Neutrophil (primary cell): Measurements from ENCODE around the gene DLEC1.
"Not testable (repeated sequence)": the region's sequence is repeated elsewhere in the genome, so short reads cannot be mapped to it uniquely, and the experiment has no call there.

ENCODE experiments used
- H3K27ac ChIP-seq: fragments of 200-600 bp; sonication (generic); 2 replicates; pipeline ENCODE4 v1.5.1; 2016; ENCODE audit warnings: mild to moderate bottlenecking, moderate library complexity
- H3K27me3 ChIP-seq: fragments of 200-600 bp; sonication (generic); 2 replicates; pipeline ENCODE4 v1.6.0; 2016; ENCODE audit warnings: mild to moderate bottlenecking
- H3K36me3 ChIP-seq: fragments of 200-600 bp; sonication (generic); 2 replicates; pipeline ENCODE4 v1.5.1; 2017
- H3K4me1 ChIP-seq, 2 experiments: fragments of 200-600 bp in 1 of 2; sonication (generic) in 1 of 2; 1 replicate in 1 of 2; 2 replicates in 1 of 2; pipeline versions ENCODE4 v1.5.1 to v1.6.1; 2013 to 2016; ENCODE audit warnings: low read depth in 1 of 2, low read length in 1 of 2, mild to moderate bottlenecking in 1 of 2, moderate library complexity in 1 of 2; ENCODE audit not compliant: control insufficient read depth in 1 of 2, insufficient read depth in 1 of 2
- H3K4me3 ChIP-seq, 2 experiments: fragments of 200-600 bp in 1 of 2; sonication (generic) in 1 of 2; 1 replicate in 1 of 2; 2 replicates in 1 of 2; pipeline ENCODE4 v1.5.1; 2013 to 2016; ENCODE audit warnings: low read depth in 1 of 2, low read length in 1 of 2, mild to moderate bottlenecking in 1 of 2, moderate library complexity in 1 of 2
- H3K9me3 ChIP-seq: fragments of 200-600 bp; sonication (generic); 2 replicates; pipeline ENCODE4 v1.5.1; 2016
- TF ChIP-seq, protein P1 (sequence below): fragments of 200-600 bp; sonication (generic); IDR thresholded peaks from 2 replicates; pipeline ENCODE4 v1.5.1; 2016; ENCODE audit warnings: antibody characterized with exemption

Gene DLEC1

DNA sequence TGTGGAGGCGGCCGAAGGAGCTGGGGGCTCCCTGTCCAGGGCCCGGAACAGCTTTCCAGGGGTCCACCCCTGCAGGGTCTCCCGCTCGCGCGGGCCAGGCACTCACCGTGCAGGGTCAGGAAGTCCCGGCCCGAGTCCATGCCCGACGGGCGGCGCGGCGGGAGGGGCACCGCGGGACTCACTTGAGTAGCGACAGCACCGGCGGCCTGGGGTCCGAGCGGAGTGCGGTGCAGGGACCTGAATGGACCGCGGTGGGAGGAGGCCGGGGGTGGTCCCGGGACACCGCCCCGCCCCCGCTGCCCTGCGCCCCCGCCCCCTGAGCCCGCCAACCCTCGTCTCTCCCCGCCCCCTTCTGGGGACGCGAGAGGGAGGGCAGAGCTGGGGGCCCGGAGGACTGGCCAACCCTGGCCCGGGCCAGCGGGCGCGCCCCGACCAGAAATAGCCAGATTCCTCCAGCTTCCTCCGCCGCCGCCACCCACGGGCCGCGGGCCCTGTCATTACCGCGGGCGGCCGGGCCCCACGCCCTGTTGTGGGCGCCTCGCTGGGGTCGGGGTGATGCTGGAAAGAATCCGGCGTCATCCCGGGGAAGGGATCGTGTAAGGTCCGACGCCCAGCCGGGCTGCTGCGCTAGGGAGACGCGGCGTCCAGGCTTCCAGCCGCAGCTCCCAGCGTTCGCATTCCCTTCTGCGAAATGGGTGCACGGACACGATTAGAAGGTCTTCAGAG lies 9.4 kb upstream of the DLEC1 start, which contains the start of gene PLCD1:
Gene PLCD1 (minus strand): TSS at position 243 of the 726 bp plus-strand sequence. CDS start 103 bp downstream, at position 140.
- Histone ChIP-seq H3K4me3 (peak within 1 kb of the TSS; percentile 44 to 70), H3K9me3 (no peaks in the 10 kb centered on the region), H3K27ac (no peak within 1 kb of the TSS), H3K27me3 (peaks cover 74% of the 10 kb centered on the region), H3K36me3 (no peaks in the 10 kb centered on the region), H3K4me1 (peaks cover 16 to 23% of the 10 kb centered on the region in 2 experiments)
- TF ChIP-seq, protein P1, sequence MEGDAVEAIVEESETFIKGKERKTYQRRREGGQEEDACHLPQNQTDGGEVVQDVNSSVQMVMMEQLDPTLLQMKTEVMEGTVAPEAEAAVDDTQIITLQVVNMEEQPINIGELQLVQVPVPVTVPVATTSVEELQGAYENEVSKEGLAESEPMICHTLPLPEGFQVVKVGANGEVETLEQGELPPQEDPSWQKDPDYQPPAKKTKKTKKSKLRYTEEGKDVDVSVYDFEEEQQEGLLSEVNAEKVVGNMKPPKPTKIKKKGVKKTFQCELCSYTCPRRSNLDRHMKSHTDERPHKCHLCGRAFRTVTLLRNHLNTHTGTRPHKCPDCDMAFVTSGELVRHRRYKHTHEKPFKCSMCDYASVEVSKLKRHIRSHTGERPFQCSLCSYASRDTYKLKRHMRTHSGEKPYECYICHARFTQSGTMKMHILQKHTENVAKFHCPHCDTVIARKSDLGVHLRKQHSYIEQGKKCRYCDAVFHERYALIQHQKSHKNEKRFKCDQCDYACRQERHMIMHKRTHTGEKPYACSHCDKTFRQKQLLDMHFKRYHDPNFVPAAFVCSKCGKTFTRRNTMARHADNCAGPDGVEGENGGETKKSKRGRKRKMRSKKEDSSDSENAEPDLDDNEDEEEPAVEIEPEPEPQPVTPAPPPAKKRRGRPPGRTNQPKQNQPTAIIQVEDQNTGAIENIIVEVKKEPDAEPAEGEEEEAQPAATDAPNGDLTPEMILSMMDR = no peak

DNA sequence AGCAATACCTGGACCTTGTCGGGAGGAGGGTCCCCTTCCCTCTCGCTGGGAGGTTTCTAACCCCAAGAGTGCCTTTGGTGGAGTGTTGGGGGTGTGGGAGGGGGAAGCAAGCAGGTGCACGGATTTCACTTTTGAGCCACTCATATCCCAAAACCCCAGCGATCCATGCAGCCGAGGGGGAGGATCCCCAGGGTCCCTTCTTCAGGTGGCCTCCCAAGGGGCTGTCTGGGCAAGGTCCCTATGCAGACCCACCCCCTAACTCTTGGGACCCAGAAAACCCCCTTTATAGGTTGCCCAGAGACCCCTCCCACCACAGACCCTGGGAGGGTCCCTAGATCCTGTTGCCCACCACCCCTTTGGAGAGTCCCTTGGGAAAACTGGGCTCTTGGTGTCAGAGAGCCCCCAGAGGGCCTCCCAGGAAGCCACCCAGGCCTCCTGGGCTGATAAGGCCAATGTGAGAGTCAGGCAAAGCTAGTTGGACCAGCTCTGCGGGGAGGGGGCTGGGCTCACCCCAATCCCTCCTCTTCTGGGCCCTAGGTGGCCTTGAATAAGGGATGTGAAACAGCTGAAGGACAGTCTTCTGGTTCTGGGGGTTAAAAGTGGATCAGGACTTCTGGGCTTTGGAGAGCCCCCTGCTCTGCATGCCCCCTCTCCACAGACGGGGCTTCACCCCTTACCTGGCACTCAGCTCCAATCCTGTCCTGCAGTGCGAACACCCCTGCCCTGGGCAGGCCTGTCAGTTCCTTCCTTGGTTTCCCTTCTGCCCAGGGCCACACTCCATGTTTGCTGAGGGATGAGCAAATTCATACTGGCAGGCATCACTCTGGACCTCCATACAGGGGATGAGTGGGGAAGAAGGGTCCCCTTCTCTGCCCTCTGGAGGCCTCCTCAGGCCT lies 8.6 kb upstream of the DLEC1 start:
- Histone ChIP-seq H3K4me1 (peaks cover 13 to 19% of the 10 kb centered on the region in 2 experiments), H3K27me3 (peaks cover 74% of the 10 kb centered on the region), H3K9me3 (no peaks in the 10 kb centered on the region), H3K36me3 (no peaks in the 10 kb centered on the region), H3K27ac (no peak overlapping the region), H3K4me3 (peak overlapping the region; percentile 44 to 70)
- TF ChIP-seq, protein P1 = no peak

DNA sequence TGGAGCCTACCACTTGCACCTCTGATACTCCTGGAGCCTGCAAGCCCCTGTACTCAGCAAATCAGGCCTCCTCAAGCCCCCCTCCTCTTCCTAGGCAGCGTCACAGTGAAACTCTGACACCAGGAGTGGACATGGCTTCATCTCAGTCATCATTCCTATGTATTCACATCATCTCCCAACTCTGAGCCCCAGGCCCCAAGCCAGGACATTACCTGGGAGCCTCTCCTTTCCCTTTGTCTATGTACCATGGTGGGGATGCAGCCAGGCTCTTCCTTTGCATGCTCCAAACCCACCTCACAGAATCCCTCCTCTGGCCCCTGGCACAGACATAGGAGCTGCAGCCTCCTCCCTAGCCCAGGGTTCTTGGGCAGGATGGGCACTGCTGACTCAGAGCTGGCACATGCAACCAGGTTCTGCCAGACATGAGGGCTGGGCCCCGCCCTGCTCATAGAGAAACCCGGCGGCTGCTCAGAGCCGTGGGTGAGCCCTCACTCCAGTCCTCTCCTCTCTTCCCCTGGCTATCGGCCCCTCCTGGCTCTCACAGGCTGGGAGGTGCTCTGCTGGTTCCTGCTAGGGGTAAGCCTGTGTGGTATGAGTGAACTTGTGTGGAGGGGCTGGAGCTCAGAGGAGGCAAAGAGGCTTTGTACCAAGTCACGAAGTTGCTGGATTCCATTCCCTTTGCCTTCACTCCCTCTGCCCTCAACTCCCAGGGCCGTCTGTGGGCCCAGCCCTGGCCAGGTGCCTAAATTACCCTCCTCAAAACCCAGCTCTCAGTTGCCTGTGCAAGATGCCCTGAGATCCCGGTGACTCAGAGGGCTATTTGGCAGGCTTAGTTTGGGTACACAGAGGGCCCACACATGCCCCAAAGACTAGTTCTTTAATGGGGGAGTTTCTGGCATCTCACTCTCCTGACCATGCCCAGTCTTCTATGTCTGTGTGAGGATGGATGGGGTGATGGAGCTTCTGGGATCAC lies 7.7 kb upstream of the DLEC1 start:
- TF ChIP-seq, protein P1 = no peak
- H3K27me3 ChIP-seq = peaks cover 74% of the 10 kb centered on the region
- H3K27ac ChIP-seq = no peak overlapping the region
- peaks cover 7 to 13% of the 10 kb centered on the region in 2 experiments for H3K4me1 ChIP-seq
- no peaks in the 10 kb centered on the region for H3K9me3 ChIP-seq
- H3K36me3 ChIP-seq = no peaks in the 10 kb centered on the region
- H3K4me3 ChIP-seq = no peak overlapping the region

DNA sequence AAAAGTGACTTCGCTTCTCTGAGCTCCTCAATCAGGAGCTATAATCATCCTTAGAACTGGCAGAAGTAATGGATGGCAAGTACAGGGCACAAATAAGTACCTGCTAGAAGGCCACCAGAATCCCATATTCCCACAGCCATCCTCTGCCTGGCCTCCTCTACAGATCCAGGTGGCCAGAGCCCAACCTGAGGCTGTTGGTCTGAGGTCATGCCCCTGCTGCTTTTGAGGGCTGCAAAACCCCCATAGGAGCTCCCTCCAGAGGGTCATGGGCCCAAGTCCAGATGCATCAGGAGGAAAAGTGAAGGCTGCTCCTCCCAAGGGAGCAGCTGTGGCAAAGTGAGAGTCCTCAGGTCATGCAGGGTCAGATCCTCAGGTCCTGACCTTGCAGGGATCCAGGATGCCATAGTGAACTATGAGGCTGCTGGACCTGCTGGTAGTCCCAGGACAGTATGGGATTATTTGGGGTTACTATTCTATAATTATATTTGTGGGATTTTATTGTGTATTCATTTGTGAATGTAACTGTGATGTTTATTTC lies 6.6 kb upstream of the DLEC1 start:
- Histone ChIP-seq H3K27me3 (peaks cover 65% of the 10 kb centered on the region), H3K27ac (no peak overlapping the region), H3K36me3 (no peaks in the 10 kb centered on the region), H3K4me3 (no peak overlapping the region), H3K4me1 (peaks cover 7 to 13% of the 10 kb centered on the region in 2 experiments), H3K9me3 (no peaks in the 10 kb centered on the region)
- TF ChIP-seq, protein P1 = no peak

DNA sequence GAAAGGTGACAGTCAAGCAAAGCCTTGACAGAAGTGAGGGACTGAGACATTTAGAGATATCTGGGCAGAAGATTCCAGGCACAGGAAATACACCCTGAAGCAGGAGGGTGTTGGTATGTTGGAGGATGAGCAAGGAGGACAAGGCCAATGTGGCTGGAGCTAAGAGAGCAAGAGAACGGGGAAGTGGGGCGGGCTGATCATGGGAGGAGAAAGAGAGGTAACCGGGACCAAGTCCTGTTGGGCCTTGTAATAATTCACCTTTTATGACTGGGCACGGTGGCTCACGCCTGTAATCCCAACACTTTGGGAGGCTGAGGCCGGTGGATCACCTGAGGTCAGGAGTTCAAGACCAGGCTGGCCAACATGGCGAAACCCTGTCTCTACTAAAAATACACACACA lies 5.4 kb upstream of the DLEC1 start:
- H3K27ac ChIP-seq, H3K4me3 ChIP-seq, H3K36me3 ChIP-seq, H3K9me3 ChIP-seq: not testable (repeated sequence)
- H3K27me3 ChIP-seq = peaks cover 53% of the 10 kb centered on the region
- H3K4me1 ChIP-seq = peaks cover 16 to 20% of the 10 kb centered on the region in 2 experiments

DNA sequence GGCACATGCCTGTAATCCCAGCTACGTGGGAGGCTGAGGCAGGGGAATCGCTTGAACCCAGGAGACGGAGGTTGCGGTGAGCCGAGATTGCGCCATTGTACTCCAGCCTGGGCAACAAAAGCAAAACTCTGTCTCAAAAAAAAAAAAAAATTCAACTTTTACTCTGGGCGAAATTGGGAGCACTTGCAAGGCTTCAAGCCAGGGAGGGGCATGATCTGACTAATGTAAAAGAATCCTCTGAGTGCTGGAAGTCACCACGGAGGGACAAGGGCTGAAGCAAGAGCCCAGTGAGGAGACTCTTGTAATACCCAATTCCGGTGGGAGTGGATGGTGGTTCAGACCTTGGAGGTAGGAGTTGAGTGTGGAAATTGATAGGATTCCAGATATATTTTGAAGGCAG lies 4.7 kb upstream of the DLEC1 start:
- not testable (repeated sequence) for H3K27ac ChIP-seq, H3K36me3 ChIP-seq, H3K9me3 ChIP-seq, H3K4me3 ChIP-seq
- Histone ChIP-seq H3K27me3 (peaks cover 45% of the 10 kb centered on the region), H3K4me1 (peaks cover 20 to 22% of the 10 kb centered on the region in 2 experiments)
